ENCODE data around the gene BCL2L1.

GRCh38 chr20:31642837-31643236 lies 79.8 kb downstream of the BCL2L1 start:
- TF ChIP-seq, protein P1, sequence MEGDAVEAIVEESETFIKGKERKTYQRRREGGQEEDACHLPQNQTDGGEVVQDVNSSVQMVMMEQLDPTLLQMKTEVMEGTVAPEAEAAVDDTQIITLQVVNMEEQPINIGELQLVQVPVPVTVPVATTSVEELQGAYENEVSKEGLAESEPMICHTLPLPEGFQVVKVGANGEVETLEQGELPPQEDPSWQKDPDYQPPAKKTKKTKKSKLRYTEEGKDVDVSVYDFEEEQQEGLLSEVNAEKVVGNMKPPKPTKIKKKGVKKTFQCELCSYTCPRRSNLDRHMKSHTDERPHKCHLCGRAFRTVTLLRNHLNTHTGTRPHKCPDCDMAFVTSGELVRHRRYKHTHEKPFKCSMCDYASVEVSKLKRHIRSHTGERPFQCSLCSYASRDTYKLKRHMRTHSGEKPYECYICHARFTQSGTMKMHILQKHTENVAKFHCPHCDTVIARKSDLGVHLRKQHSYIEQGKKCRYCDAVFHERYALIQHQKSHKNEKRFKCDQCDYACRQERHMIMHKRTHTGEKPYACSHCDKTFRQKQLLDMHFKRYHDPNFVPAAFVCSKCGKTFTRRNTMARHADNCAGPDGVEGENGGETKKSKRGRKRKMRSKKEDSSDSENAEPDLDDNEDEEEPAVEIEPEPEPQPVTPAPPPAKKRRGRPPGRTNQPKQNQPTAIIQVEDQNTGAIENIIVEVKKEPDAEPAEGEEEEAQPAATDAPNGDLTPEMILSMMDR (IDR thresholded peaks at IDR 0.05): no peak
- no peak for TF ChIP-seq EZH2phosphoT487 (IDR thresholded peaks at IDR 0.05)
- no peak for TF ChIP-seq EZH2 (IDR thresholded peaks at IDR 0.05)

Data from neural progenitor cell (in vitro differentiated cells).